CD4-positive, alpha-beta T cell treated with Interleukin-17A for 4 hours (primary cell): Measurements from ENCODE around the gene CNTN4.

Experiments
- DNase-seq: peaks from one replicate; pipeline ENCODE4 v3.0.0-alpha.2; 2020; ENCODE audit warnings: mixed read lengths

Gene CNTN4

GRCh38 chr3:2274526-2274925 lies 175.9 kb downstream of the CNTN4 start:
- no peak for DNase-seq

DNA sequence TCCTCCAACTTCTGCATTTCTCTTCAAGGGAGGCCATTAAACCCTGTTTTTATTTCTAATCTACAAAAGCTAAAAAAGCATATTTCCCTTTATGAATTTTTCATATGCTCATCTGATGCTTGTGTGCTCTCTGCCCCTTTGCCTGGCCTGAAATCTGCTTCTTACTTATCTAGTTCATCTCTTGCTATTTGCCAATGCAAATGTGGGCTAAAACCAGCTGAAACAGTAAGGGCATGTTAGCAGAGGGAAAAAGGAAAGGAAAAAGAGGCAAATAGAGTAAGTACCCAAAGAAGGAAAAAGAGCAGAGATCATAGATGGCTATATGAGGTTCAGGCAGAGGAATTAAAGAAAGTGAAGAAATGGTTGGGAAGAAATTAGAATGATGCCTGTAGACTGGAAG lies 185.2 kb downstream of the CNTN4 start:
- DNase-seq: no peak

DNA sequence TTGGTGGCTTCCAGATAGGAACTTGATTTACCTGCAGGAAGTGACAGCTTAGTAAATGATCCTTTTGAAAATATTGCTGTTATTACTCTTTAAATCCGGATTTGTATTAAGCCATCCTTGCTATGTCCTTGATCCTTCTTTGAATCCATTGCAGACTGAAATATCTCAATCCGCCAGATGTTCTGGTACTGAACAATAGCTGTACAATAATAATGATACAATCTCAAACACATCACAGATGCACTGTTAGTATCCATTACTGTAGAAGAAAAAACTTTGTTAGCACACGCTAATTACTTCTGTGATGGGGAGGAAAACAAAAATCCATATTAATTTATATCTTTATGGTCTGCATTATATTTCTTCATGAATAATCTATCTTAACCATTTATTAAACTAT lies 202.3 kb downstream of the CNTN4 start:
- no peak for DNase-seq

DNA sequence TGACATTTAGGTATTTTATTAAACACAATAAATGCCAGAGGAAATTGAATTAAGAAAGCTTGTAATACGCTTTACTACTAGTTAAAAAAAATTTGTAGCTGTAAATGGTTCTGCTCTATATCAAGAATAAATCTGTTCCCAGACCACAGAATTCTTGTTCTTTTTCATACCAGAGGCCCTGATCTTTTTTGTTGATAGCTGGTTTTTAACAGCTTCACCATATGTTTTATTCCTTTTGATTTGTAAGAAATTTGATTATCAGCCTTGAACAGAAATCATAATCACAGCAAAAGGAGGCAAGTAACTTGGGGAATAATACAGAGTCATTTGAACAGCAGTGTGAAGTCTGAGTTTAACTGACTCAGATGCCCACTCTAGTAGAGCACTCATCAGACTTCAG lies 202.7 kb downstream of the CNTN4 start:
- DNase-seq: no peak

GRCh38 chr3:2303566-2303965 lies 204.9 kb downstream of the CNTN4 start:
- no peak for DNase-seq

DNA sequence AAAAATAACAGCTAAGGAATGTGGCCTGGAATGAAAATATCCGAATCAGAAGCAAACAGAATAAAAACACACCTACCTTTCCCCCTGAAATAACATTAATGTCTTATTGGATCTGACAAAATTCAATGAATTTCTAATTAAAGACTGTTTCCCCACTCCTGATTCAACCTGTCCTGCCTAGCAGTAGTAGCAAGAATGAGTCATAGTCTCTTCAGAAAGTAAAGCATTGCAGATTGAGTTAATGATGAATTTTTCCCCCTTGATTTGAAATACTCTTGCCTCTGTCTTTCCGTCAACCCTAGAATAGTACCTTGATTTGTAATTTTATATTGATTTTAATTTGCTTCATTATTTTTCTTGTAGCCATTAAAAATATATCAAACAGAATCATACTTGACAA lies 212.4 kb downstream of the CNTN4 start:
- DNase-seq: no peak

GRCh38 chr3:2317521-2317920 lies 218.9 kb downstream of the CNTN4 start:
- DNase-seq: no peak

GRCh38 chr3:2334921-2335320 lies 236.3 kb downstream of the CNTN4 start:
- DNase-seq: no peak

- no peak for DNase-seq
These were observed 244.5 kb downstream of the CNTN4 start for GRCh38 chr3:2343031-2343682.

- no peak for DNase-seq
These were observed 253.6 kb downstream of the CNTN4 start for GRCh38 chr3:2352134-2352762.

GRCh38 chr3:2354702-2355101 lies 256.0 kb downstream of the CNTN4 start:
- no peak for DNase-seq

DNA sequence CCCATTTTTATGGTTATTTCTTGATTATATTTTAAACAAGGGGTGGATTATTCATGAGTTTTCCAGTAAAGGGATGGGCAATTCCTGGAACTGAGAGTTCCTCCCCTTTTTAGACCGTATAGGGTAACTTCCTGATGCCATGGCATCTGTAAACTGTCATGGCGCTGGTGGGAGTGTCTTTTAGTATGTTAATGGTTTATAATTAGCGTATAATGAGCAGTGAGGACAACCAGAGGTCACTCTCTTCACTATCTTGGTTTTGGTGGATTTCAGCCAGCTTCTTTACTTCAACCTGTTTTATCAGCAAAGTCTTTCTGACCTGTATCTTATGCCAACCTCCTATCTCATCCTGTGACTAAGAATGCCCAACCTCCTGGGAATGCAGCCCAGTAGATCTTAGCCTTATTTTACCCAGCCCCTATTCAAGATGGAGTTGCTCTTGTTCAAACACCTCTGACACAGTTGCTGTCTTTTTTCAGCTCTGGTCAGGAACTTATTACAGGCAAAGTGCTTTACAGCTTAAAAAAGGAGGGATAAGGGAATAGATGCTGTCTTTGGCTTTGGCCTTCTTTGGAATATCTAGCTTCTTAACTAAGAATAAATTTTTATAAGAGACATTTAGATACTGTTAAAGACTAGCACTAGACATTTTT lies 257.8 kb downstream of the CNTN4 start:
- no peak for DNase-seq

GRCh38 chr3:2360815-2361214 lies 262.1 kb downstream of the CNTN4 start:
- DNase-seq: no peak

- no peak for DNase-seq
These were observed 263.5 kb downstream of the CNTN4 start for GRCh38 chr3:2362122-2362521.

DNA sequence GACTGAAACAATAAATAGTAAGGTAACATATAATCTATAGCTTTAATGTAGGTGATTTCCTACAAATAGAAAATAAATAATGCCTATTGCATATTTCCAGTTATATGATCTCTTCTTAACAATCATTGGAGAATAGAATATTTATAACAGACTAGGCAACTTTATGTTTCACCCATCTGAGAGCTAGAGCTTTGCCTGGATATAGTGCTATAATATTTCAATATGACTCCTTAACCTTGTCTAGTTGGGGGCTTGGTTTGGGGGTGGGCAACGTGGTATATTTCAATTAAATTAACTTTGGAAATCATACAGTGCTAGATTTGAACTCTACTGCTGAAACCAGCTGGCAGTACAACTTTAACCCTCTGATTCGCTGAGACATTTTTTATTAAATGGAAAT lies 265.2 kb downstream of the CNTN4 start:
- DNase-seq: no peak

- DNase-seq: no peak
These were observed 271.7 kb downstream of the CNTN4 start for GRCh38 chr3:2370317-2370716.

DNA sequence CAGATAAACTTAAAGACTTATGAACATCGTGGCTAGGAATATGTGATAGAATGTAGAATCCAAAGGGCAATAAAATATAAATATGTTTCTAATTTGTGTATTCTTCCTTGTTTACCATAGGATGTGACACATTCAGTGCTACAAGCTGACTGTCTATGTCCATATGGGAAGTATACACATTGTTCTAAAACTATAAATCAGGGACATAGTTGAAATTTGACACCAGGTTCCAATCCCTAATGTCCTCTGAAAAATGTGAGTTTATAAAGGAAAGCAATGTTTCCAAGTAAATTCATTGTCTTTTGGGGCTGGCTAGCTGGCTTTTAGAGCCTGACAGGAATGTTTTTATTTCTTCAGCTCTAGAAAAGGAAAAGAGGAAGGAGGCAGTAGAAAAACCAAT lies 273.6 kb downstream of the CNTN4 start:
- no peak for DNase-seq

GRCh38 chr3:2375376-2375775 lies 276.7 kb downstream of the CNTN4 start:
- DNase-seq: no peak

DNA sequence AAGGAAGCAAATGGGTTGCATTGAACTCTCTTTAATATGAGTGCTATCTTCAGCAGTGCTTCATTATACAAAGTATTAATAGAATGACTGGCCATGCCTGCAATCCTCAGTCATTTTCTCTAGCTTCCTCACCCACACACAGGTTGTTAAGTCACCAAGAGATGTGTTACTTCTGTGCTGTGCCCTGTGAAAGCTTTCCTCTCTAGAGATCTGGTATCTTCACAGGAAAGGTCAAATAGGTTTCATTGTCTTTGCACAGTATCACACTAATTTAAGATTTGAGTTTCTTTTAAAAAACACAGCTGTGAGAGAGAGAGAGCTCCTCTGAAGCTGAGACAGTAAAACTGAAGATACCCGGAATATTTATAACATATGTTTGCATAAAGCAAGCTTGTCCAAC lies 278.6 kb downstream of the CNTN4 start:
- no peak for DNase-seq

DNA sequence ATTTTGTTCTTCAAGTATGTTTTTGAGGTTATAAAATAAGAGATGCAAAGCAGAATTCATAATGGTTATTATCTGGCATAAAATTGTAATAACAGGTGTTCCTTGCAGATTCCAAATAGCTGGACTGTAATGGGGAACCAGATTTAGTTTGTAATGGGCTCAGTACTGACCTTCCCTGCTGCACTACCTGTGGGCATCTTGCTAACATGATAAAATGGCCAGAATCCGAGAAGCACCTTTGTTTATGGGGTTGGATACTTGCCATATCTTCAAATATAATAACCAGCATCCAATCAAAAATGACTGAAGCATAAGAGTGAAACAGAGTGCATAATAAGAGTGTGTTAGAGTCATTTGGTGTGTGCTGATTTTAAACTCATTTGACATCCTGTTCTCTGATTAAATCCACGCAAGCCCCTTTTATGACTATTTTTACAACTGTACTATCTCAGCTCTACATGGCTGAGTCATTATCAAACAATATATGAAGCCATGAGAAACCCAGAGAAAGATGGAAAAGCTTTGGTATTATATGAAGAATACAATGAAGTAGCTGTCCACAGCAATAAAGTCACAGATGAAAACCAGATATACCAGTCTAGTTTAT lies 292.4 kb downstream of the CNTN4 start:
- DNase-seq: no peak

DNA sequence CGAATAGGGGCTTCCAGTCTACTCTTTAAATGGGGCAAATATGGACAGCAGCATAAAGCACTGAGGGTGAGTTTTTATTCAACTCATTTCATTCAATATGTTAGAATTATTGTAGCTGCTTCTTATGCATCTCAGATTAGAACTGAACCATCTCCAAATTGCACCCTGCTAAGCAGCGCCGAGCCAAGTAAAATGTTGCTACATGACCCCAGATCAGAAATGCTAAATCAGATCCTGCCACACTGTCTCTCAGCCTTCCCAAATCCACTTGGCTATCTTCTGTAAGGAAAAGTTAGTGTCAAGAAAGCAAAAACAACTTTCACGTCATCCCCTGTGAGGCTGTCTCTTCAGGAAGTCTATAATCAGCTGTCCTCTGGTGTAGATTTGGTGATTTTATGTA lies 293.2 kb downstream of the CNTN4 start:
- no peak for DNase-seq

DNA sequence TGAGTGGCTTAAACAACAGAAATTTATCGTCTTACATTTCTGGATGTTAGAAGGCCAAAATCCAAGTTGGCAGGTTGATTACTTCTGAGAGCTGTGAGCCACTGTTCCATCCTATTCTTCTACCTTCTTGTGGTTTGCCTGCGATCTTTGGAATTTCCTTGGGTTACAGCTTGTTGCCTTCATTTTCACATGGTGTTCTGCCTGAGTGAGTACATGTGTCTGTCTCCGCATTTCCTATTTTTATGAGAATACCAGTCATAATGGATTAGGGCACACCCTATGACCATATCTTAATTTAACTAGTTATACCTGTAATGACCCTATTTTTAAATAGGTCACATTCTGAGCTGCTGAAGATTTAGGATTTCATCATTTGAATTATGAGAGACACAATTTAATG lies 294.3 kb downstream of the CNTN4 start:
- DNase-seq: no peak

DNA sequence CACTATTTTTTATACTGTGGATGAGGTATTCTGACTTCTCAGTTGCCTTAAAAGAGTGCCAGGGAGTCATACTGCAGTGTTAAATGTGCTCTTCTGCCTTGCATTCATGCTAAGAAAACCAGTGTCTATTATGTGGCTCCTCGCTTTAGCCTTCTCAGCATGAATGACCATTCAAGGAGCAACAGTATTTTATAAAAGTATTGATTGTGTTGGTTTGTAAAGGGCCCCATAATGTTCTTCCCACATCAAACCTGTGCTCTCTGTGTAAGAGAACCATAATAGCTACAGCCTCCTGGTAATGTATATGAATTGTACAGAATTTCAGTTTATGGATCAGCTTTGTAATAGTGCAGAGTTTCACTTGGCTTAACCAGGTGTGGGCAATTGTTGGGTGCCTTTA lies 316.4 kb downstream of the CNTN4 start:
- DNase-seq: no peak

DNA sequence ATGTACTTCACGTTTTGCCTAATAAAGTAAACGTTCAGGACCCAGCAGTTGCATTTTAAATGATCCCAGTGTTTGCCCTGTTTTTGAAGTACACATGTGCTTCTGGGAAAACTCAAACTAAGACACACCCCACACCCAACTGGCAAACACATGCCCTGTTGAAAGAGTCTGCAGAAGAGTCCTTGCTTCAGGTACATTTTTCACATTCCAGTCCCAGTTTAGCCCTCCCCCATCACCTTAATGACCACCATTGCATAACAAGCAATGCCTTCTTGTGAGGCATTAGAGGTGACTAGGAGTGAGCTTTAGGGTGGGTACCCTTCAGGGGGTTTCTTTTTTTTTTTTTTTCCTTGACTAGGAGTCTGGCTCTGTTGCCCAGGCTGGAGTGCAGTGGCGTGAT lies 322.3 kb downstream of the CNTN4 start:
- DNase-seq: no peak
